H1 (cell line): Measurements from ENCODE around the gene NEUROD1. TPM values are rescaled to one million over a fixed set of nuclear protein-coding genes. Genes with fewer than 3 reads are reported as not detected.

Source experiments
- CTCF ChIA-PET: fragments of 300-600 bp; sonication (Branson Sonifier 250); formaldehyde crosslinking; loops from one replicate; lab custom pipeline; 2021; ENCODE audit not compliant: partially characterized antibody; lab: Charles Lee
- POLR2A ChIA-PET: fragments of 300-600 bp; sonication (Branson Sonifier 250); formaldehyde crosslinking; loops from one replicate; lab custom pipeline; 2021; ENCODE audit warnings: inconsistent platforms; ENCODE audit not compliant: partially characterized antibody; lab: Charles Lee
- DNase-seq, 2 experiments: peaks; one replicate each; pipeline versions ENCODE4 v3.0.0 to v3.0.0-alpha.2; 2010 to 2022; ENCODE audit warnings: low spot score in 2 of 2, low read depth in 1 of 2, mixed read lengths in 1 of 2
- FAIRE-seq: peaks from 2 replicates; lab custom pipeline; 2011; peaks lifted over from hg19 to GRCh38; lab: Jason Lieb, UNC
- H2AFZ ChIP-seq: 2 replicates; pipeline ENCODE4 v1.8.1; 2012; ENCODE audit warnings: low read length, inconsistent platforms
- H2AK5ac ChIP-seq: 2 replicates; pipeline ENCODE4 v1.6.1; 2013; ENCODE audit warnings: low read depth, low read length
- H2BK120ac ChIP-seq: replicated peaks from 2 replicates; pipeline ENCODE3; 2013; ENCODE audit warnings: low read depth, low read length, inconsistent platforms
- H2BK12ac ChIP-seq: 2 replicates; pipeline ENCODE4 v1.6.1; 2013; ENCODE audit warnings: low read depth, low read length
- H2BK15ac ChIP-seq: 2 replicates; pipeline ENCODE4 v1.6.1; 2013; ENCODE audit warnings: low read length
- H2BK20ac ChIP-seq: 2 replicates; pipeline ENCODE4 v1.6.1; 2013; ENCODE audit warnings: low read length
- H2BK5ac ChIP-seq: 2 replicates; pipeline ENCODE4 v1.6.1; 2013; ENCODE audit warnings: low read depth, low read length
- H3K14ac ChIP-seq: 2 replicates; pipeline ENCODE4 v1.6.1; 2013; ENCODE audit warnings: inconsistent platforms; ENCODE audit not compliant: insufficient read length
- H3K18ac ChIP-seq: 2 replicates; pipeline ENCODE4 v1.6.1; 2013; ENCODE audit warnings: low read length; ENCODE audit errors: extremely low read depth
- H3K23ac ChIP-seq: 2 replicates; pipeline ENCODE4 v1.6.1; 2013; ENCODE audit warnings: inconsistent platforms; ENCODE audit not compliant: insufficient read length
- H3K23me2 ChIP-seq: 2 replicates; pipeline ENCODE4 v1.6.1; 2013; ENCODE audit warnings: low read depth, low read length
- H3K27ac ChIP-seq: 2 replicates; pipeline ENCODE4 v1.6.1; 2011; ENCODE audit warnings: low read depth, low read length, inconsistent platforms
- H3K27me3 ChIP-seq, 4 experiments: replicated peaks in 1 of 4; 1 replicate in 1 of 4; 2 replicates in 3 of 4; pipeline versions ENCODE4 v1.6.1 to v1.8.1; 2011 to 2013; ENCODE audit warnings: low read length in 3 of 4, mild to moderate bottlenecking in 3 of 4, inconsistent platforms in 2 of 4, mixed read lengths in 2 of 4, moderate library complexity in 1 of 4; ENCODE audit not compliant: control insufficient read depth in 3 of 4, insufficient read depth in 3 of 4; ENCODE audit errors: extremely low read depth in 1 of 4
- H3K36me3 ChIP-seq, 4 experiments: 2 replicates each; pipeline versions ENCODE4 v1.6.1 to v1.8.1; 2011 to 2013; ENCODE audit warnings: mild to moderate bottlenecking in 4 of 4, low read length in 3 of 4, moderate library complexity in 2 of 4, control low read depth in 1 of 4, inconsistent platforms in 1 of 4; ENCODE audit not compliant: insufficient read depth in 4 of 4, control insufficient read depth in 2 of 4
- H3K4ac ChIP-seq: replicated peaks from 2 replicates; pipeline ENCODE3; 2013; ENCODE audit warnings: low read length, low read depth, mixed read lengths, inconsistent platforms; ENCODE audit not compliant: insufficient read length
- H3K4me1 ChIP-seq, 4 experiments: replicated peaks in 1 of 4; 1 replicate in 1 of 4; 2 replicates in 3 of 4; pipeline versions ENCODE4 v1.6.1 to v1.8.1; 2011 to 2013; ENCODE audit warnings: low read length in 3 of 4, inconsistent platforms in 2 of 4, mixed read lengths in 1 of 4; ENCODE audit not compliant: insufficient read depth in 4 of 4, control insufficient read depth in 3 of 4
- H3K4me2 ChIP-seq, 2 experiments: 2 replicates each; pipeline versions ENCODE4 v1.6.1 to v1.8.1; 2011 to 2013; ENCODE audit warnings: low read depth in 2 of 2, low read length in 2 of 2, control low read depth in 1 of 2, inconsistent platforms in 1 of 2, mild to moderate bottlenecking in 1 of 2; ENCODE audit not compliant: insufficient read depth in 1 of 2
- H3K4me3 ChIP-seq, 4 experiments: fragments of 200-600, 300-600 bp in 1 of 4; sonication (generic), shearing (Covaris generic), sonication (Bioruptor Twin) in 1 of 4; 2 replicates each; pipeline versions ENCODE4 v1.5.1 to v1.8.1; 2011 to 2016; ENCODE audit warnings: low read length in 4 of 4, low read depth in 3 of 4, control low read depth in 2 of 4, inconsistent platforms in 2 of 4, mild to moderate bottlenecking in 2 of 4, mixed read lengths in 1 of 4, moderate library complexity in 1 of 4; ENCODE audit not compliant: insufficient read depth in 2 of 4; ENCODE audit errors: extremely low read depth in 1 of 4
- H3K56ac ChIP-seq: replicated peaks from 2 replicates; pipeline ENCODE3; 2013; ENCODE audit warnings: low read depth, mild to moderate bottlenecking, mixed read lengths, low read length, inconsistent platforms; ENCODE audit not compliant: insufficient read length
- H3K79me1 ChIP-seq: 2 replicates; pipeline ENCODE4 v1.6.1; 2013; ENCODE audit warnings: low read depth, low read length, control low read depth
- H3K79me2 ChIP-seq, 2 experiments: 2 replicates each; pipeline versions ENCODE4 v1.6.1 to v1.8.1; 2012 to 2013; ENCODE audit warnings: low read length in 2 of 2, mild to moderate bottlenecking in 2 of 2, inconsistent platforms in 1 of 2; ENCODE audit not compliant: insufficient read depth in 2 of 2, control insufficient read depth in 1 of 2
- H3K9ac ChIP-seq, 4 experiments: replicated peaks in 1 of 4; 1 replicate in 1 of 4; 2 replicates in 3 of 4; pipeline versions ENCODE4 v1.6.1 to v1.8.1; 2011 to 2013; ENCODE audit warnings: low read depth in 3 of 4, low read length in 3 of 4, control low read depth in 2 of 4, mild to moderate bottlenecking in 2 of 4, moderate library complexity in 2 of 4, inconsistent platforms in 1 of 4; ENCODE audit errors: extremely low read depth in 1 of 4
- H3K9me3 ChIP-seq, 2 experiments: 2 replicates each; pipeline versions ENCODE4 v1.6.1 to v1.8.1; 2012 to 2013; ENCODE audit warnings: mild to moderate bottlenecking in 2 of 2, moderate library complexity in 2 of 2, control low read depth in 1 of 2, inconsistent platforms in 1 of 2, low read depth in 1 of 2, low read length in 1 of 2, mixed read lengths in 1 of 2; ENCODE audit not compliant: insufficient read depth in 2 of 2
- H4K20me1 ChIP-seq, 2 experiments: replicated peaks in 1 of 2; 2 replicates each; pipeline versions ENCODE3 to v1.8.1; 2011 to 2013; ENCODE audit warnings: inconsistent platforms in 2 of 2, low read length in 2 of 2, mild to moderate bottlenecking in 1 of 2; ENCODE audit not compliant: insufficient read depth in 2 of 2, control insufficient read depth in 1 of 2
- H4K5ac ChIP-seq: 2 replicates; pipeline ENCODE4 v1.6.1; 2013; ENCODE audit warnings: low read length, low read depth, mixed read lengths, inconsistent platforms; ENCODE audit not compliant: insufficient read length
- H4K8ac ChIP-seq: 2 replicates; pipeline ENCODE4 v1.8.0; 2013; ENCODE audit warnings: mild to moderate bottlenecking, moderate library complexity, low read length, inconsistent platforms; ENCODE audit not compliant: insufficient read depth; ENCODE audit errors: extremely low read depth
- H4K91ac ChIP-seq: replicated peaks from 2 replicates; pipeline ENCODE3; 2013; ENCODE audit warnings: low read length, mixed read lengths, inconsistent platforms; ENCODE audit not compliant: insufficient read length
- BRCA1 ChIP-seq: IDR thresholded peaks from 2 replicates; pipeline ENCODE4 v1.6.1; 2012; ENCODE audit warnings: low read depth, low read length, improper control_type of control experiment
- CEBPB ChIP-seq: IDR thresholded peaks from 2 replicates; pipeline ENCODE4 v1.6.1; 2012; ENCODE audit warnings: low read depth, low read length
- HDAC2 ChIP-seq, 2 experiments: fragments of 300-600 bp in 1 of 2; sonication (generic) in 1 of 2; IDR thresholded peaks; 2 replicates each; pipeline ENCODE4 v1.6.1; 2011 to 2012; ENCODE audit warnings: low read depth in 2 of 2, low read length in 2 of 2, mild to moderate bottlenecking in 2 of 2, moderate library complexity in 2 of 2, borderline replicate concordance in 1 of 2, inconsistent platforms in 1 of 2
- KDM1A ChIP-seq: fragments of 200-600, 300-600 bp; sonication (generic); IDR thresholded peaks from 2 replicates; pipeline ENCODE4 v1.7.1; 2016; ENCODE audit warnings: mild to moderate bottlenecking, low read length, borderline replicate concordance
- PHF8 ChIP-seq: fragments of 200-600 bp; sonication (generic); conservative IDR thresholded peaks from 2 replicates; pipeline ENCODE4 v1.7.1; 2012; ENCODE audit warnings: low read depth, mild to moderate bottlenecking, inconsistent platforms, low read length, moderate library complexity
- RNF2 ChIP-seq: fragments of 200-900, 300-1000 bp; sonication (generic); IDR thresholded peaks from 2 replicates; pipeline ENCODE4 v1.7.1; 2016; ENCODE audit warnings: borderline replicate concordance, low read depth, mild to moderate bottlenecking, antibody characterized with exemption, low read length; ENCODE audit not compliant: poor library complexity, severe bottlenecking; ENCODE audit errors: missing control alignments
- SUZ12 ChIP-seq: fragments of 200-600 bp; sonication (generic); IDR thresholded peaks from 2 replicates; pipeline ENCODE4 v1.6.1; 2012; ENCODE audit warnings: mild to moderate bottlenecking, inconsistent platforms, low read length, moderate library complexity, mixed read lengths
- WGBS, 2 experiments: shearing (Covaris generic) in 1 of 2; methylation state at CpG; one replicate each; pipeline versions ENCODE4 v1.1.6 to v1.1.7; 2013 to 2015; ENCODE audit warnings: low lambda C conversion rate in 2 of 2, mixed read lengths in 2 of 2, inconsistent platforms in 1 of 2, low coverage in 1 of 2, missing lambda C conversion rate in 1 of 2; ENCODE audit not compliant: insufficient replicate concordance in 2 of 2, insufficient coverage in 1 of 2, insufficient read length in 1 of 2; ENCODE audit errors: extremely low coverage in 1 of 2, missing lambda C conversion rate in 1 of 2; 5-methylcytosine and 5-hydroxymethylcytosine counted together
- polyA plus RNA-seq, 7 experiments: library from polyadenylated mRNA; depleted of rRNA in 3 of 7; stranded (reverse) in 5 of 7; unstranded in 2 of 7; fragments of >200 nt in 5 of 7; fragments of 200-250 nt in 2 of 7; gene quantifications; 1 replicate in 5 of 7; 2 replicates in 1 of 7; 4 replicates in 1 of 7; pipeline versions ENCODE4 v1.2.1 to v1.2.3, GENCODE V29; 2011 to 2013; ENCODE audit warnings: missing spikeins in 2 of 7, mixed read lengths in 2 of 7
- total RNA-seq: library from RNA; stranded (reverse); fragmentation: NEBNext Ultra II Directional; extraction: Animal tissue kit (Norgen Biotek cat#: 25700); gene quantifications from 2 replicates; pipeline ENCODE4 v1.2.1, GENCODE V29; 2021
- TF ChIP-seq, protein P1 (sequence below), 3 experiments: IDR thresholded peaks; 1 replicate in 2 of 3; 2 replicates in 1 of 3; pipeline versions ENCODE4 v1.5.1 to v1.6.1; 2011; ENCODE audit warnings: low read length in 3 of 3, mild to moderate bottlenecking in 3 of 3, inconsistent platforms in 2 of 3, low read depth in 1 of 3, moderate library complexity in 1 of 3; ENCODE audit not compliant: insufficient read depth in 1 of 3; ENCODE audit errors: control extremely low read depth in 1 of 3

The NEUROD1 gene
- total and polyA plus RNA-seq, 2 of the 8 experiments (the other 6 are each of a cell fraction or from before 2014, with no cell fraction given): 0.08 TPM; not detected in 1

DNA sequence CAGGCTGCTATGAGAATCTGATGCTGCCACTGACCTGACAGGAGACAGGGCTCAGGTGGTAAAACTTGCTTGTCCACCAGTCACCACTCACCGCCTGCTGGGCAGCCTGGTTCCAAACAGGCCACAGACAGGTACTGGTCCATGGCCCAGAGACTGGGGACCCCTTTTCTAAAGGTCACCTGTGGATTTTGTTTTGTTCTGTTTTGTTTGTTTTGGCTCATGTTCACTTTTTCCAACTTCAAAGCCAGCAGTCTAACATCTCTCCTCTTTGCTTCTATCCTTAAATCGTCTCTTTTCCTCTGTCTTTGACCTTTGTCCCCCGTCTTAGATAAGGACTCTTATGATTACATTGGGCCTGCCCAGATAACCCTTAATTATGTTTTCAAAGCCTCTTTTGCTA is 20.1 kb downstream of the NEUROD1 start:
- Histone ChIP-seq H3K56ac (no peak overlapping the region), H3K14ac (no peak overlapping the region), H2BK15ac (no peak overlapping the region), H3K27ac (no peak overlapping the region), H3K79me1 (no peaks in the 10 kb centered on the region), H3K4me3 (no peak overlapping the region), H3K23ac (no peak overlapping the region), H2BK12ac (no peak overlapping the region), H4K20me1 (peaks cover 0 to 2% of the 10 kb centered on the region in 2 experiments), H3K23me2 (peaks cover 4% of the 10 kb centered on the region; the same call in 1 of the 2 replicates), H3K27me3 (peaks cover 23 to 43% (median 37%) of the 10 kb centered on the region in 4 experiments), H3K4me1 (peaks cover 4 to 11% (median 7%) of the 10 kb centered on the region in 4 experiments; a peak in 5 of 7 replicates), H3K9me3 (no peaks in the 10 kb centered on the region), H4K8ac (no peak overlapping the region), H3K4me2 (no peak overlapping the region), H2AK5ac (no peak overlapping the region), H2AFZ (no peak overlapping the region), H2BK5ac (no peak overlapping the region), H4K5ac (no peak overlapping the region), H4K91ac (no peak overlapping the region), H3K4ac (no peak overlapping the region), H3K18ac (no peak overlapping the region), H2BK120ac (no peak overlapping the region), H2BK20ac (no peak overlapping the region), H3K79me2 (no peaks in the 10 kb centered on the region), H3K36me3 (no peaks in the 10 kb centered on the region), H3K9ac (no peak overlapping the region)
- no peak for TF ChIP-seq SUZ12
- TF ChIP-seq, protein P1, sequence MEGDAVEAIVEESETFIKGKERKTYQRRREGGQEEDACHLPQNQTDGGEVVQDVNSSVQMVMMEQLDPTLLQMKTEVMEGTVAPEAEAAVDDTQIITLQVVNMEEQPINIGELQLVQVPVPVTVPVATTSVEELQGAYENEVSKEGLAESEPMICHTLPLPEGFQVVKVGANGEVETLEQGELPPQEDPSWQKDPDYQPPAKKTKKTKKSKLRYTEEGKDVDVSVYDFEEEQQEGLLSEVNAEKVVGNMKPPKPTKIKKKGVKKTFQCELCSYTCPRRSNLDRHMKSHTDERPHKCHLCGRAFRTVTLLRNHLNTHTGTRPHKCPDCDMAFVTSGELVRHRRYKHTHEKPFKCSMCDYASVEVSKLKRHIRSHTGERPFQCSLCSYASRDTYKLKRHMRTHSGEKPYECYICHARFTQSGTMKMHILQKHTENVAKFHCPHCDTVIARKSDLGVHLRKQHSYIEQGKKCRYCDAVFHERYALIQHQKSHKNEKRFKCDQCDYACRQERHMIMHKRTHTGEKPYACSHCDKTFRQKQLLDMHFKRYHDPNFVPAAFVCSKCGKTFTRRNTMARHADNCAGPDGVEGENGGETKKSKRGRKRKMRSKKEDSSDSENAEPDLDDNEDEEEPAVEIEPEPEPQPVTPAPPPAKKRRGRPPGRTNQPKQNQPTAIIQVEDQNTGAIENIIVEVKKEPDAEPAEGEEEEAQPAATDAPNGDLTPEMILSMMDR (IDR thresholded peaks at IDR 0.05; ENCODE audit: control extremely low read depth in 1 of 3, insufficient read depth in 1 of 3, low read depth in 1 of 3, low read length in 3 of 3): no peak
- no peak for TF ChIP-seq PHF8
- no peak for TF ChIP-seq KDM1A
- no peak for TF ChIP-seq HDAC2 (IDR thresholded peaks at IDR 0.05; ENCODE audit: borderline replicate concordance in 1 of 2, low read depth in 2 of 2, low read length in 2 of 2)
- no peak for TF ChIP-seq RNF2
- TF ChIP-seq BRCA1: no peak
- TF ChIP-seq CEBPB: no peak
- WGBS, 2 experiments: 82% methylated on average over 3 of the region's 3 CpGs; no CpG with 5 or more reads in 1 of the 2 experiments
- CTCF ChIA-PET: no interaction called here
- POLR2A ChIA-PET: no interaction called here
- no peak for DNase-seq
- FAIRE-seq: no peak
